Neural cell (in vitro differentiated cells): Measurements from ENCODE around the gene SKIDA1. TPM values are rescaled to one million over a fixed set of nuclear protein-coding genes. Genes with fewer than 3 reads are reported as not detected.

Source experiments
- H2AFZ ChIP-seq: fragments of 200-600, 300-800 bp; sonication (generic), shearing (Covaris generic); 2 replicates; pipeline ENCODE4 v1.6.0; 2014; ENCODE audit warnings: low read depth, mild to moderate bottlenecking, antibody characterized with exemption, low read length, moderate library complexity
- H3F3A ChIP-seq: fragments of 200-600 bp; shearing (Covaris generic); 2 replicates; pipeline ENCODE4 v1.6.1; 2016; ENCODE audit warnings: mild to moderate bottlenecking, moderate library complexity, mixed read lengths, antibody characterized with exemption, low read length; ENCODE audit not compliant: insufficient read depth, poor library complexity, severe bottlenecking
- H3K27ac ChIP-seq: fragments of 200-600, 300-800 bp; sonication (generic), shearing (Covaris generic); 2 replicates; pipeline ENCODE4 v1.5.1; 2014; ENCODE audit warnings: mild to moderate bottlenecking, low read length, moderate library complexity
- H3K27me3 ChIP-seq: fragments of 300-800, 200-600 bp; sonication (generic), shearing (Covaris generic); 2 replicates; pipeline ENCODE4 v1.6.0; 2014; ENCODE audit warnings: mild to moderate bottlenecking, low read depth, low read length, moderate library complexity; ENCODE audit not compliant: insufficient read depth
- H3K36me3 ChIP-seq: fragments of 300-800, 200-600 bp; sonication (generic), shearing (Covaris generic); 2 replicates; pipeline ENCODE4 v1.5.1; 2014; ENCODE audit warnings: mild to moderate bottlenecking, antibody characterized with exemption, low read length, moderate library complexity; ENCODE audit not compliant: insufficient read depth
- H3K4me2 ChIP-seq: fragments of 300-800, 200-600 bp; sonication (generic), shearing (Covaris generic); 2 replicates; pipeline ENCODE4 v1.6.0; 2014; ENCODE audit warnings: mild to moderate bottlenecking, low read length
- H3K4me3 ChIP-seq: fragments of 300-800, 200-600 bp; sonication (generic), shearing (Covaris generic); 2 replicates; pipeline ENCODE4 v1.5.1; 2014; ENCODE audit warnings: mild to moderate bottlenecking, low read length, moderate library complexity
- H3K79me2 ChIP-seq: fragments of 200-600 bp; shearing (Covaris generic); replicated peaks from 2 replicates; pipeline ENCODE4 v1.6.0; 2014; ENCODE audit warnings: mild to moderate bottlenecking, low read length, moderate library complexity; ENCODE audit not compliant: insufficient read depth
- H3K9ac ChIP-seq: fragments of 300-800, 200-600 bp; sonication (generic), shearing (Covaris generic); 2 replicates; pipeline ENCODE4 v1.6.1; 2016; ENCODE audit warnings: mild to moderate bottlenecking, low read length, mixed read lengths
- H3K9me2 ChIP-seq: fragments of 200-600 bp; shearing (Covaris generic); 2 replicates; pipeline ENCODE4 v1.6.1; 2016; ENCODE audit warnings: mild to moderate bottlenecking, low read length, mixed read lengths; ENCODE audit not compliant: insufficient read depth
- H3K9me3 ChIP-seq: fragments of 200-600, 300-800 bp; sonication (generic), shearing (Covaris generic); 2 replicates; pipeline ENCODE4 v1.6.1; 2016; ENCODE audit warnings: mild to moderate bottlenecking, mixed run types, low read length, moderate library complexity, mixed read lengths
- H4K20me1 ChIP-seq: fragments of 200-600 bp; shearing (Covaris generic); 2 replicates; pipeline ENCODE4 v1.6.1; 2016; ENCODE audit warnings: mild to moderate bottlenecking, mixed run types; ENCODE audit not compliant: insufficient read depth
- CTCF ChIP-seq: fragments of 450-650 bp; IDR thresholded peaks from 2 replicates; pipeline ENCODE4 v1.5.1; 2014; ENCODE audit warnings: antibody characterized with exemption, mild to moderate bottlenecking, moderate library complexity; ENCODE audit not compliant: poor library complexity, severe bottlenecking
- EP300 ChIP-seq: fragments of 450-650 bp; conservative IDR thresholded peaks from 2 replicates; pipeline ENCODE4 v1.6.1; 2014; ENCODE audit warnings: antibody characterized with exemption, mild to moderate bottlenecking, moderate library complexity; ENCODE audit not compliant: poor library complexity, severe bottlenecking
- EZH2 ChIP-seq: fragments of 200-600, 300-800 bp; shearing (Covaris generic), sonication (generic); IDR thresholded peaks from 2 replicates; pipeline ENCODE4 v1.6.1; 2014; ENCODE audit warnings: antibody characterized with exemption, low read length, borderline replicate concordance, mild to moderate bottlenecking; ENCODE audit not compliant: insufficient read depth, poor library complexity, severe bottlenecking
- MXI1 ChIP-seq: fragments of 450-650 bp; conservative IDR thresholded peaks from 2 replicates; pipeline ENCODE4 v1.6.1; 2014; ENCODE audit warnings: antibody characterized with exemption, mild to moderate bottlenecking; ENCODE audit not compliant: poor library complexity, severe bottlenecking
- POLR2AphosphoS5 ChIP-seq: IDR thresholded peaks from 2 replicates; pipeline ENCODE4 v1.6.1; 2012
- RAD21 ChIP-seq: fragments of 450-650 bp; conservative IDR thresholded peaks from 2 replicates; pipeline ENCODE4 v1.6.1; 2014; ENCODE audit warnings: antibody characterized with exemption, mild to moderate bottlenecking, moderate library complexity
- REST ChIP-seq: IDR thresholded peaks from 2 replicates; pipeline ENCODE4 v1.6.1; 2012; ENCODE audit warnings: borderline replicate concordance
- SMC3 ChIP-seq: fragments of 450-650 bp; conservative IDR thresholded peaks from 2 replicates; pipeline ENCODE4 v1.6.1; 2014; ENCODE audit warnings: antibody characterized with exemption, mild to moderate bottlenecking, moderate library complexity; ENCODE audit not compliant: poor library complexity
- TAF1 ChIP-seq: IDR thresholded peaks from 2 replicates; pipeline ENCODE4 v1.6.1; 2012; ENCODE audit warnings: low read depth
- polyA plus RNA-seq: library from polyadenylated mRNA; depleted of rRNA; stranded (reverse); fragments of >200 nt; gene quantifications from 2 replicates; pipeline ENCODE4 v1.2.3, GENCODE V29; 2014

SKIDA1 gene
- polyA plus RNA-seq, 1 donor from 2014 or later, result 3.7 TPM

GRCh38 chr10:21513405-21513788, 12.1 kb downstream of the SKIDA1 start:
- Histone ChIP-seq H3K9ac (peak overlapping the region; percentile 1), H3K79me2 (peaks cover 93% of the 10 kb centered on the region), H3K27me3 (peaks cover 13% of the 10 kb centered on the region), H3K9me2 (no peaks in the 10 kb centered on the region), H3F3A (peaks cover 7% of the 10 kb centered on the region), H3K36me3 (no peaks in the 10 kb centered on the region), H4K20me1 (no peaks in the 10 kb centered on the region), H3K4me3 (peak overlapping the region; percentile 77), H3K27ac (no peak overlapping the region), H2AFZ (no peak overlapping the region), H3K4me2 (peak overlapping the region; percentile 53), H3K9me3 (no peaks in the 10 kb centered on the region)
- TF ChIP-seq EP300, result no peak
- no peak for TF ChIP-seq REST
- TF ChIP-seq TAF1, result no peak

DNA sequence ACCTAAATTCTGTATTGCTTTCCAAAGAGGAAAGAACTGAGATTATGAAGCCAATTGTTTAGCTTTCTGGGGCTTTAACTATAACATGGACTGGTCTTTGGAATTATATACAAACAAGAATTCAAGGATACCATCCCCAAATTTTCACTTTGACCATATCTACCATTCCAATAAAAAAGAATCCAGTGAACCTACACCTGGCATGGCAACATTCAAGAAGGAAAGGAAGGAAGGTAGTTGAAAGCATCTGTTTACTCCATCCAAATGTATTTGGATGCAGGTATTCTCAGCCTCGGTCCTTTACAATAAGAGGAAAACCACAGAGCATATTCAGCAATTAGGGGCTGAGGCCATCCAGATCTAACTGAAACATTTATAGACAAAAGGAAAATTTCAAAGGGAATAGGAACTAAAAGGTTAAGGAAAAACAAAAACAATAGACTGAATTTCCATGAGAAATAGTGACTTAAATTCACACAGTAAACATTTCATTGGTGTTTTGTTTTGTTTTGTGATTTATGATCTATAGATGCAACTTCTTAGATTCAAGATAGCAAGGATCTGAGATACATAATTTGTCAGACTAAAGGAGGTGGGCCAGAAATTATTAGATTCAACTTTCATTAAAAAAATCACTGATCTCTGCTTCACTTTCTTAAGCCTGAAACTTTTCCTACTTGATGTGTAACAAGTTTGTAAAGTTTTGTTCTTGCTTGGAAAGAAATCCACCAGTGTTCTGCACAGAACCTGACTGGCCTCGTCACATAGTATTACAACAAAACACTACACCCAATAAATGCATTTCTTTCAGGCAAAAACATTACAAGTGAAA, 12.7 kb downstream of the SKIDA1 start:
- H3K9me2 ChIP-seq, result no peaks in the 10 kb centered on the region
- peaks cover 92% of the 10 kb centered on the region for H3K79me2 ChIP-seq
- peaks cover 17% of the 10 kb centered on the region for H3K27me3 ChIP-seq
- H3F3A ChIP-seq, result peaks cover under 1% of the 10 kb centered on the region
- H3K4me2 ChIP-seq, result peak overlapping the region; percentile 53
- H3K27ac ChIP-seq, result no peak overlapping the region
- H4K20me1 ChIP-seq, result no peaks in the 10 kb centered on the region
- H2AFZ ChIP-seq, result no peak overlapping the region
- H3K9me3 ChIP-seq, result no peaks in the 10 kb centered on the region
- H3K9ac ChIP-seq, result no peak overlapping the region
- H3K36me3 ChIP-seq, result no peaks in the 10 kb centered on the region
- peak overlapping the region; percentile 77 for H3K4me3 ChIP-seq
- TF ChIP-seq SMC3 (no peak), REST (no peak), EP300 (no peak), RAD21 (no peak), TAF1 (no peak), MXI1 (no peak), POLR2AphosphoS5 (no peak), EZH2 (no peak), CTCF (no peak)
